ENCODE results near the gene ZBTB7C.

Gene ZBTB7C

GRCh38 chr18:48296581-48296980 lies 112.6 kb downstream of the ZBTB7C start:
- no peaks in the 10 kb centered on the region for H3K79me2 ChIP-seq (ENCODE audit: insufficient read depth, low read length)
- no peaks in the 10 kb centered on the region for H3F3A ChIP-seq (ENCODE audit: low read depth)
- no peak overlapping the region for H3K4me2 ChIP-seq (ENCODE audit: low read depth, low read length, poor library complexity, severe bottlenecking)
- TF ChIP-seq EZH2phosphoT487 (IDR thresholded peaks at IDR 0.05; ENCODE audit: borderline replicate concordance): no peak
- TF ChIP-seq, protein P1, sequence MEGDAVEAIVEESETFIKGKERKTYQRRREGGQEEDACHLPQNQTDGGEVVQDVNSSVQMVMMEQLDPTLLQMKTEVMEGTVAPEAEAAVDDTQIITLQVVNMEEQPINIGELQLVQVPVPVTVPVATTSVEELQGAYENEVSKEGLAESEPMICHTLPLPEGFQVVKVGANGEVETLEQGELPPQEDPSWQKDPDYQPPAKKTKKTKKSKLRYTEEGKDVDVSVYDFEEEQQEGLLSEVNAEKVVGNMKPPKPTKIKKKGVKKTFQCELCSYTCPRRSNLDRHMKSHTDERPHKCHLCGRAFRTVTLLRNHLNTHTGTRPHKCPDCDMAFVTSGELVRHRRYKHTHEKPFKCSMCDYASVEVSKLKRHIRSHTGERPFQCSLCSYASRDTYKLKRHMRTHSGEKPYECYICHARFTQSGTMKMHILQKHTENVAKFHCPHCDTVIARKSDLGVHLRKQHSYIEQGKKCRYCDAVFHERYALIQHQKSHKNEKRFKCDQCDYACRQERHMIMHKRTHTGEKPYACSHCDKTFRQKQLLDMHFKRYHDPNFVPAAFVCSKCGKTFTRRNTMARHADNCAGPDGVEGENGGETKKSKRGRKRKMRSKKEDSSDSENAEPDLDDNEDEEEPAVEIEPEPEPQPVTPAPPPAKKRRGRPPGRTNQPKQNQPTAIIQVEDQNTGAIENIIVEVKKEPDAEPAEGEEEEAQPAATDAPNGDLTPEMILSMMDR (conservative IDR thresholded peaks at IDR 0.05; ENCODE audit: low read length): no peak
- no peaks in the 10 kb centered on the region for H3K9me2 ChIP-seq (replicated peaks; ENCODE audit: low read depth, low read length)
- H3K9ac ChIP-seq (ENCODE audit: low read depth, low read length, poor library complexity, severe bottlenecking): no peak overlapping the region
- H3K36me3 ChIP-seq (ENCODE audit: insufficient read depth, low read length): no peaks in the 10 kb centered on the region
- H3K9me3 ChIP-seq (ENCODE audit: insufficient read depth, low read depth, low read length): no peaks in the 10 kb centered on the region
- H3K4me3 ChIP-seq (ENCODE audit: low read length, poor library complexity, severe bottlenecking): no peak overlapping the region
- peaks cover 13% of the 10 kb centered on the region for H3K4me1 ChIP-seq (ENCODE audit: insufficient read depth, low read length, poor library complexity, severe bottlenecking)
- H3K27me3 ChIP-seq (ENCODE audit: insufficient read depth, low read length, poor library complexity, severe bottlenecking): no peaks in the 10 kb centered on the region
- no peaks in the 10 kb centered on the region for H4K20me1 ChIP-seq (ENCODE audit: insufficient read depth, low read length, poor library complexity, severe bottlenecking)
- H2AFZ ChIP-seq (ENCODE audit: low read length): no peak overlapping the region

- Histone ChIP-seq H2AFZ (ENCODE audit: low read length) (no peak overlapping the region), H3K4me3 (ENCODE audit: low read length, poor library complexity, severe bottlenecking) (no peak overlapping the region), H3K9me2 (replicated peaks; ENCODE audit: low read depth, low read length) (no peaks in the 10 kb centered on the region), H3K9me3 (ENCODE audit: insufficient read depth, low read depth, low read length) (no peaks in the 10 kb centered on the region), H4K20me1 (ENCODE audit: insufficient read depth, low read length, poor library complexity, severe bottlenecking) (no peaks in the 10 kb centered on the region), H3K36me3 (ENCODE audit: insufficient read depth, low read length) (no peaks in the 10 kb centered on the region), H3K27me3 (ENCODE audit: insufficient read depth, low read length, poor library complexity, severe bottlenecking) (no peaks in the 10 kb centered on the region), H3F3A (ENCODE audit: low read depth) (no peaks in the 10 kb centered on the region), H3K79me2 (ENCODE audit: insufficient read depth, low read length) (no peaks in the 10 kb centered on the region), H3K4me1 (ENCODE audit: insufficient read depth, low read length, poor library complexity, severe bottlenecking) (peaks cover 10% of the 10 kb centered on the region), H3K4me2 (ENCODE audit: low read depth, low read length, poor library complexity, severe bottlenecking) (no peak overlapping the region), H3K9ac (ENCODE audit: low read depth, low read length, poor library complexity, severe bottlenecking) (no peak overlapping the region)
- TF ChIP-seq, protein P1 (conservative IDR thresholded peaks at IDR 0.05; ENCODE audit: low read length): peak; percentile 43; the same call in 1 of the 2 replicates
- no peak for TF ChIP-seq EZH2phosphoT487 (IDR thresholded peaks at IDR 0.05; ENCODE audit: borderline replicate concordance)
These were observed 113.4 kb downstream of the ZBTB7C start for GRCh38 chr18:48295586-48296311.

DNA sequence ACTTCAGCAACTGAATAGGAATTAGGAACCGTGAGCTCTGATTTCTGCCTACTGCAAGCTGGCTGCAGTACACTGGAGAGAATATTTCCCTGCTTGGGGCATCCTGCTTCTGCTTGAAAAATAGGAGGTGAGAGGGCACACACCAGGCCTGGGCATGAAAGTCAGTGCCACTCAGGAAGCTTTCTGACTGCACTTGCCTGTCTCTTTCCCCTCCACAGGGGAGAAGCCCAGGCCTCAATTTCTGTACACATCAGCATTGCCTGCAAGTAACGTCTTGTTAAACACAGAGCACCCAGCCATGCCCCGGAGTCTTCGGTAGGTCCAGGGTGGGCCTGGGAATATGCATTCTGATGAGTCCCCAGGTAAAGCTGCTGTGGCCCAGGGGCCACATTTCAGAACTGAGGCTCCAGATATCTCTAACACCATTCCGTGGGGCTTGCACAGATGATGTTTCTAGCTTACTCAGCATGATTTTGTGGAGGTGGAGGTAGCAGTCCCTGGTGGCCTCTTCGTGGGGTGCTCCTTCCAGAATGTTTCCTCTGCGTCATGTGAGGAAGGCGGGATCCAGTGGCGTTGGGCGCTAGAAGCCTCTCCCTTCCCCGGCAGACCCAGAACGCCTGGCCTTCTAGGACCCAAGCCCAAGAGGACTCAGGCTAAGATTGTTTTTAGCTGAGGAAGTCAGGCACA lies 114.1 kb downstream of the ZBTB7C start:
- Histone ChIP-seq H3K9ac (ENCODE audit: low read depth, low read length, poor library complexity, severe bottlenecking) (no peak overlapping the region), H4K20me1 (ENCODE audit: insufficient read depth, low read length, poor library complexity, severe bottlenecking) (no peaks in the 10 kb centered on the region), H3K9me3 (ENCODE audit: insufficient read depth, low read depth, low read length) (no peaks in the 10 kb centered on the region), H3K79me2 (ENCODE audit: insufficient read depth, low read length) (no peaks in the 10 kb centered on the region), H3K9me2 (replicated peaks; ENCODE audit: low read depth, low read length) (no peaks in the 10 kb centered on the region), H3K27me3 (ENCODE audit: insufficient read depth, low read length, poor library complexity, severe bottlenecking) (no peaks in the 10 kb centered on the region), H3K4me3 (ENCODE audit: low read length, poor library complexity, severe bottlenecking) (no peak overlapping the region), H3K36me3 (ENCODE audit: insufficient read depth, low read length) (no peaks in the 10 kb centered on the region), H3K4me1 (ENCODE audit: insufficient read depth, low read length, poor library complexity, severe bottlenecking) (peaks cover 3% of the 10 kb centered on the region), H3K4me2 (ENCODE audit: low read depth, low read length, poor library complexity, severe bottlenecking) (no peak overlapping the region), H2AFZ (ENCODE audit: low read length) (no peak overlapping the region), H3F3A (ENCODE audit: low read depth) (no peaks in the 10 kb centered on the region)
- TF ChIP-seq, protein P1 (conservative IDR thresholded peaks at IDR 0.05; ENCODE audit: low read length): no peak
- TF ChIP-seq EZH2phosphoT487 (IDR thresholded peaks at IDR 0.05; ENCODE audit: borderline replicate concordance): no peak

Measured in Loucy (cell line).